GM23338 (cell line): ENCODE measurements around the gene PLEKHM2. TPM values are rescaled to one million over a fixed set of nuclear protein-coding genes. Genes with fewer than 3 reads are reported as not detected.

Source experiments
- ATAC-seq: fragments of 200-7000 bp; cut with Tn5 transposase; 3 replicates; pipeline ENCODE4 v1.9.1; 2020
- DNase-seq: peaks from one replicate; pipeline ENCODE4 v3.0.0-alpha.2; 2015; ENCODE audit warnings: low spot score
- H2AFZ ChIP-seq: fragments of 200-600 bp; sonication (generic); 2 replicates; pipeline ENCODE4 v1.8.0; 2016; ENCODE audit warnings: antibody characterized with exemption, mild to moderate bottlenecking, moderate library complexity
- H3F3A ChIP-seq: fragments of 200-600 bp; sonication (generic); replicated peaks from 2 replicates; pipeline ENCODE4 v1.8.0; 2017; ENCODE audit warnings: antibody characterized with exemption, mixed run types, low read depth
- H3K27ac ChIP-seq: fragments of 200-600 bp; sonication (generic); 2 replicates; pipeline ENCODE4 v1.6.1; 2016; ENCODE audit warnings: low read depth
- H3K27me3 ChIP-seq: fragments of 200-600 bp; sonication (generic); 2 replicates; pipeline ENCODE4 v1.8.0; 2016; ENCODE audit warnings: mild to moderate bottlenecking, mixed run types, moderate library complexity; ENCODE audit not compliant: insufficient read depth
- H3K36me3 ChIP-seq: fragments of 200-600 bp; sonication (generic); 2 replicates; pipeline ENCODE4 v1.8.0; 2016; ENCODE audit warnings: mild to moderate bottlenecking; ENCODE audit not compliant: insufficient read depth
- H3K4me1 ChIP-seq: fragments of 200-600 bp; sonication (generic); 2 replicates; pipeline ENCODE4 v1.8.0; 2016; ENCODE audit warnings: mild to moderate bottlenecking, moderate library complexity; ENCODE audit not compliant: insufficient read depth
- H3K4me2 ChIP-seq: fragments of 200-600 bp; sonication (generic); 2 replicates; pipeline ENCODE4 v1.7.1; 2017; ENCODE audit warnings: mixed run types
- H3K4me3 ChIP-seq: fragments of 200-600 bp; sonication (generic); 2 replicates; pipeline ENCODE4 v1.6.1; 2016; ENCODE audit warnings: mixed run types
- H3K79me2 ChIP-seq: fragments of 200-600 bp; sonication (generic); replicated peaks from 2 replicates; pipeline ENCODE4 v1.8.0; 2017; ENCODE audit warnings: mild to moderate bottlenecking; ENCODE audit not compliant: insufficient read depth
- H3K9me2 ChIP-seq: fragments of 200-600 bp; sonication (generic); 2 replicates; pipeline ENCODE4 v1.8.0; 2017; ENCODE audit not compliant: insufficient read depth
- H4K20me1 ChIP-seq: fragments of 200-600 bp; sonication (generic); replicated peaks from 2 replicates; pipeline ENCODE4 v1.8.0; 2017; ENCODE audit warnings: mild to moderate bottlenecking; ENCODE audit not compliant: insufficient read depth
- H3K27ac Mint-ChIP-seq: 2 replicates; pipeline ENCODE4 v1.8.0; 2020; ENCODE audit warnings: inconsistent platforms, mild to moderate bottlenecking, moderate library complexity, mixed read lengths
- H3K27me3 Mint-ChIP-seq: 3 replicates; pipeline ENCODE4 v1.8.0; 2022; ENCODE audit warnings: low read depth, mild to moderate bottlenecking, moderate library complexity, mixed read lengths, inconsistent platforms; ENCODE audit not compliant: insufficient read depth, poor library complexity
- H3K36me3 Mint-ChIP-seq: 3 replicates; pipeline ENCODE4 v1.8.0; 2021; ENCODE audit warnings: low read depth, mild to moderate bottlenecking, inconsistent platforms, moderate library complexity, mixed read lengths
- H3K4me1 Mint-ChIP-seq: 3 replicates; pipeline ENCODE4 v1.8.0; 2020; ENCODE audit warnings: mild to moderate bottlenecking, inconsistent platforms, mixed read lengths
- H3K4me3 Mint-ChIP-seq: 3 replicates; pipeline ENCODE4 v1.8.0; 2021; ENCODE audit warnings: moderate library complexity, mild to moderate bottlenecking, inconsistent platforms, mixed read lengths
- H3K9me3 Mint-ChIP-seq: 3 replicates; pipeline ENCODE4 v1.8.0; 2020; ENCODE audit warnings: moderate library complexity, mild to moderate bottlenecking, inconsistent platforms, mixed read lengths
- JUNB ChIP-seq: IDR thresholded peaks from one replicate; pipeline ENCODE4 v1.6.1; 2016; ENCODE audit warnings: antibody characterized with exemption; ENCODE audit not compliant: unreplicated experiment
- NANOG ChIP-seq: IDR thresholded peaks from 2 replicates; pipeline ENCODE4 v1.6.1; 2016; ENCODE audit warnings: antibody characterized with exemption, borderline replicate concordance
- ZNF114 ChIP-seq: fragments of 250-450 bp; sonication (Bioruptor Pico); IDR thresholded peaks from 2 replicates; pipeline ENCODE4 v1.5.0; 2020; ENCODE audit warnings: mild to moderate bottlenecking, moderate library complexity
- ZNF331 ChIP-seq: fragments of 250-450 bp; sonication (Bioruptor Pico); IDR thresholded peaks from 2 replicates; pipeline ENCODE4 v1.5.0; 2020; ENCODE audit warnings: low read depth, mild to moderate bottlenecking, moderate library complexity
- polyA plus RNA-seq: library from polyadenylated mRNA; unstranded; fragments of >200 nt; fragmentation: Nextera tagmentation; extraction: Ambion mirVana; gene quantifications from 2 replicates; pipeline ENCODE4 v1.2.1, GENCODE V29; 2016
- total RNA-seq: library from RNA; depleted of rRNA; stranded (reverse); fragments of >200 nt; shearing (Covaris generic); gene quantifications from 2 replicates; pipeline ENCODE4 v1.2.3, GENCODE V29; 2014
- TF ChIP-seq, protein P1 (sequence below), 2 experiments: fragments of 200-600 bp in 1 of 2; sonication (generic) in 1 of 2; conservative IDR thresholded peaks; 2 replicates each; pipeline versions ENCODE4 v1.5.1 to v1.6.1; 2016 to 2017; ENCODE audit warnings: antibody characterized with exemption in 2 of 2, low read depth in 2 of 2, mild to moderate bottlenecking in 2 of 2, moderate library complexity in 1 of 2
- TF ChIP-seq, protein P2 (sequence below): IDR thresholded peaks from one replicate; pipeline ENCODE4 v1.6.1; 2018; ENCODE audit warnings: antibody characterized with exemption; ENCODE audit not compliant: unreplicated experiment

Gene PLEKHM2
- total and polyA plus RNA-seq, 2 experiments from 2014 or later: 11.2 to 40.0 TPM

DNA sequence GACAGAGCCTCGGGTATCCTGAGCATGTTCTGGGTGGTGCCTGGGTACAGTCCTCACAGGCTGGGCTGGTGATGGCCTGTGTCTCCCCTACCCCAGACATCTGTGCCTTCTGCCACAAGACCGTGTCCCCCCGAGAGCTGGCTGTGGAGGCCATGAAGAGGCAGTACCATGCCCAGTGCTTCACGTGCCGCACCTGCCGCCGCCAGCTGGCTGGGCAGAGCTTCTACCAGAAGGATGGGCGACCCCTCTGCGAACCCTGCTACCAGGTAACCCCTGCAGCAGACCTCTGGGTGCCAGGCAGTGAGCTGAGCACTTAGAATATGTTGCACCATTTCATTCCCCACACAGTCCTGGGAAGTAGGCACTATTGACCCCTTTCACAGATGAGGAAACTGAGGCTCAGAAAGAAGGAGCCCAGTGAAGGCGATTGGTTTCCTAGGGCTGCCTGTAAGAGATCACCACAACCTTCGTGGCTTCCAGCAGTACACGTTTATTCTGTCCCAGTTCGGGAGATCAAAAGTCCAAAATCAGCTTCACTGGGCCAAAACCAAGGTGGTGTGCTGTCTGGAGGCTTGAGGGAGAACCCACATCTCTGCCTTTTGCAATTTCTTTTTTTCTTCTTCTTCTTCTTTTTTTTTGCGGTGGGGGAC, 86.3 kb downstream of the PLEKHM2 start:
- no peak for DNase-seq
- Histone ChIP-seq H3K27ac (no peak overlapping the region), H3K4me1 (no peaks in the 10 kb centered on the region), H3K79me2 (no peaks in the 10 kb centered on the region), H3K4me2 (no peak overlapping the region), H3K27me3 (no peaks in the 10 kb centered on the region), H3K36me3 (peaks cover 56% of the 10 kb centered on the region), H4K20me1 (no peaks in the 10 kb centered on the region; the same call in none of the 2 replicates), H3K4me3 (no peak overlapping the region), H3F3A (0 out of 2 replicates have a peak, but pooled peaks cover 6% of the 10 kb centered on the region), H2AFZ (no peak overlapping the region), H3K9me2 (no peaks in the 10 kb centered on the region)
- H3K4me1 Mint-ChIP-seq: no peaks in the 10 kb centered on the region; the same call in 2 of the 3 replicates
- no peak for TF ChIP-seq NANOG
- no peak for TF ChIP-seq JUNB
- TF ChIP-seq ZNF331 (CRISPR knock-in tag): no peak
- TF ChIP-seq ZNF114 (CRISPR knock-in tag): no peak
- ATAC-seq: no peak
- no peaks in the 10 kb centered on the region for H3K9me3 Mint-ChIP-seq
- no peak overlapping the region for H3K4me3 Mint-ChIP-seq
- H3K27me3 Mint-ChIP-seq: peaks cover 5% of the 10 kb centered on the region
- peaks cover 87% of the 10 kb centered on the region for H3K36me3 Mint-ChIP-seq
- no peak overlapping the region for H3K27ac Mint-ChIP-seq

DNA sequence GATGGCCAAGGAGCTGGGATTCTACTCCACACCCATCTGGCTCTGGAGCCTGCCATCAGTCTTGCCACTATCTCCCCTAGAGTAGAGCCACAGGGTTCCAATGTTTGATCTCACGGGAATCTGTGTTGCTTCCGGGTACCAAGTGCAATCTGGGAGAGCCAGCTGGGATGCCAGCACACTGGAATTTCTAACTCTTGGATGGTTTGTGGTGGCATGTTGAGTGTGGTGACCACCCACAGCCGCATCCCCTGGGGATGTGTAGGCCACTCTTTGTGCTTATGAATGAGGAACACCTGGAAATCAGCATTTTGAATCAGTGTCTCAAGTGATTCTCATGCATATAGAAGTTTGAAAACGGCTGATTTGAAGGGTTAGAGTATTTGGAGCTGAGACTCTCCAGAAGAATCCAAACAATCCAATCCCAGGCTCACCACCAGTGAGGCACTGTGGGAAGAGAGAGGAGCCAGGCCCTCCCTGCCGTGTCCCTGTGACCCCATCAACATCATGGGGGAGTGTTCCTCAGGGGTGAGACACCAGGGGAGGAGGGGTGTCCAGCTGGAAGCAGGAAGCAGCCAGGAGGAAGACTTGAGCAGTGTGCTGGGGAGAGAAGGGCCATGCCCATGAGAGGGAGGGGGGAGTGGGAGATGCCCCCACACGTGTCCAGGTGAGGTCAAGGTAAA, 87.9 kb downstream of the PLEKHM2 start:
- Histone ChIP-seq H3K9me2 (no peaks in the 10 kb centered on the region), H3K79me2 (no peaks in the 10 kb centered on the region), H3K36me3 (peaks cover 64% of the 10 kb centered on the region), H3K27ac (0 out of 2 replicates have a peak overlapping the region, but pooled peaks have one; percentile 39), H3K4me3 (no peak overlapping the region), H3K27me3 (no peaks in the 10 kb centered on the region), H2AFZ (no peak overlapping the region), H4K20me1 (no peaks in the 10 kb centered on the region; the same call in none of the 2 replicates), H3F3A (0 out of 2 replicates have a peak, but pooled peaks cover 6% of the 10 kb centered on the region), H3K4me1 (no peaks in the 10 kb centered on the region), H3K4me2 (no peak overlapping the region)
- DNase-seq (no peak), ATAC-seq (no peak)
- no peaks in the 10 kb centered on the region for H3K9me3 Mint-ChIP-seq
- H3K27ac Mint-ChIP-seq: no peak overlapping the region
- H3K4me3 Mint-ChIP-seq: no peak overlapping the region
- peaks cover 5% of the 10 kb centered on the region for H3K27me3 Mint-ChIP-seq
- peaks cover 89% of the 10 kb centered on the region for H3K36me3 Mint-ChIP-seq
- H3K4me1 Mint-ChIP-seq: no peaks in the 10 kb centered on the region; the same call in 2 of the 3 replicates
- TF ChIP-seq, protein P1, sequence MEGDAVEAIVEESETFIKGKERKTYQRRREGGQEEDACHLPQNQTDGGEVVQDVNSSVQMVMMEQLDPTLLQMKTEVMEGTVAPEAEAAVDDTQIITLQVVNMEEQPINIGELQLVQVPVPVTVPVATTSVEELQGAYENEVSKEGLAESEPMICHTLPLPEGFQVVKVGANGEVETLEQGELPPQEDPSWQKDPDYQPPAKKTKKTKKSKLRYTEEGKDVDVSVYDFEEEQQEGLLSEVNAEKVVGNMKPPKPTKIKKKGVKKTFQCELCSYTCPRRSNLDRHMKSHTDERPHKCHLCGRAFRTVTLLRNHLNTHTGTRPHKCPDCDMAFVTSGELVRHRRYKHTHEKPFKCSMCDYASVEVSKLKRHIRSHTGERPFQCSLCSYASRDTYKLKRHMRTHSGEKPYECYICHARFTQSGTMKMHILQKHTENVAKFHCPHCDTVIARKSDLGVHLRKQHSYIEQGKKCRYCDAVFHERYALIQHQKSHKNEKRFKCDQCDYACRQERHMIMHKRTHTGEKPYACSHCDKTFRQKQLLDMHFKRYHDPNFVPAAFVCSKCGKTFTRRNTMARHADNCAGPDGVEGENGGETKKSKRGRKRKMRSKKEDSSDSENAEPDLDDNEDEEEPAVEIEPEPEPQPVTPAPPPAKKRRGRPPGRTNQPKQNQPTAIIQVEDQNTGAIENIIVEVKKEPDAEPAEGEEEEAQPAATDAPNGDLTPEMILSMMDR (conservative IDR thresholded peaks at IDR 0.05; ENCODE audit: low read depth in 2 of 2): no peak
- no peak for TF ChIP-seq ZNF114 (CRISPR knock-in tag)
- TF ChIP-seq, protein P2, sequence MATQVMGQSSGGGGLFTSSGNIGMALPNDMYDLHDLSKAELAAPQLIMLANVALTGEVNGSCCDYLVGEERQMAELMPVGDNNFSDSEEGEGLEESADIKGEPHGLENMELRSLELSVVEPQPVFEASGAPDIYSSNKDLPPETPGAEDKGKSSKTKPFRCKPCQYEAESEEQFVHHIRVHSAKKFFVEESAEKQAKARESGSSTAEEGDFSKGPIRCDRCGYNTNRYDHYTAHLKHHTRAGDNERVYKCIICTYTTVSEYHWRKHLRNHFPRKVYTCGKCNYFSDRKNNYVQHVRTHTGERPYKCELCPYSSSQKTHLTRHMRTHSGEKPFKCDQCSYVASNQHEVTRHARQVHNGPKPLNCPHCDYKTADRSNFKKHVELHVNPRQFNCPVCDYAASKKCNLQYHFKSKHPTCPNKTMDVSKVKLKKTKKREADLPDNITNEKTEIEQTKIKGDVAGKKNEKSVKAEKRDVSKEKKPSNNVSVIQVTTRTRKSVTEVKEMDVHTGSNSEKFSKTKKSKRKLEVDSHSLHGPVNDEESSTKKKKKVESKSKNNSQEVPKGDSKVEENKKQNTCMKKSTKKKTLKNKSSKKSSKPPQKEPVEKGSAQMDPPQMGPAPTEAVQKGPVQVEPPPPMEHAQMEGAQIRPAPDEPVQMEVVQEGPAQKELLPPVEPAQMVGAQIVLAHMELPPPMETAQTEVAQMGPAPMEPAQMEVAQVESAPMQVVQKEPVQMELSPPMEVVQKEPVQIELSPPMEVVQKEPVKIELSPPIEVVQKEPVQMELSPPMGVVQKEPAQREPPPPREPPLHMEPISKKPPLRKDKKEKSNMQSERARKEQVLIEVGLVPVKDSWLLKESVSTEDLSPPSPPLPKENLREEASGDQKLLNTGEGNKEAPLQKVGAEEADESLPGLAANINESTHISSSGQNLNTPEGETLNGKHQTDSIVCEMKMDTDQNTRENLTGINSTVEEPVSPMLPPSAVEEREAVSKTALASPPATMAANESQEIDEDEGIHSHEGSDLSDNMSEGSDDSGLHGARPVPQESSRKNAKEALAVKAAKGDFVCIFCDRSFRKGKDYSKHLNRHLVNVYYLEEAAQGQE: no peak
